Nephron progenitor cell (in vitro differentiated cells): ENCODE data around the gene SLC22A7.
A peak's percentile ranks its signal among the peaks of the same experiment; 100 is the strongest.

Source experiments
- DNase-seq: peaks from one replicate; pipeline ENCODE4 v3.0.0; 2021
- H3K27ac Mint-ChIP-seq: 2 replicates; pipeline ENCODE4 v1.8.0; 2021; ENCODE audit warnings: mild to moderate bottlenecking, moderate library complexity, mixed read lengths
- H3K27me3 Mint-ChIP-seq: 2 replicates; pipeline ENCODE4 v1.8.0; 2021; ENCODE audit warnings: mild to moderate bottlenecking, low read depth, mixed read lengths; ENCODE audit not compliant: poor library complexity
- H3K36me3 Mint-ChIP-seq: 2 replicates; pipeline ENCODE4 v1.8.0; 2021; ENCODE audit warnings: low read depth, mixed read lengths
- H3K4me1 Mint-ChIP-seq: 2 replicates; pipeline ENCODE4 v1.8.0; 2021; ENCODE audit warnings: mixed read lengths
- H3K4me3 Mint-ChIP-seq: 2 replicates; pipeline ENCODE4 v1.8.0; 2021; ENCODE audit warnings: mild to moderate bottlenecking, moderate library complexity, mixed read lengths
- H3K9me3 Mint-ChIP-seq: 2 replicates; pipeline ENCODE4 v1.8.0; 2021; ENCODE audit warnings: mild to moderate bottlenecking, moderate library complexity, mixed read lengths
- CTCF ChIP-seq: fragments of 200-600 bp; sonication (generic); IDR thresholded peaks from 2 replicates; pipeline ENCODE4 v1.5.0; 2021; ENCODE audit warnings: antibody characterized with exemption

Gene SLC22A7

GRCh38 chr6:43297644-43298564 lies at the start of gene SLC22A7:
Gene SLC22A7, plus strand, starts transcription at chr6:43298260. Its CDS starts 99 bp downstream, at chr6:43298359.
- Mint-ChIP-seq H3K27me3 (peaks cover 15% of the 10 kb centered on the region), H3K4me1 (peaks cover 11% of the 10 kb centered on the region), H3K27ac (no peak within 1 kb of the TSS), H3K9me3 (no peaks in the 10 kb centered on the region), H3K4me3 (no peak within 1 kb of the TSS), H3K36me3 (no peaks in the 10 kb centered on the region)
- no peak for DNase-seq
- TF ChIP-seq CTCF = no peak

DNA sequence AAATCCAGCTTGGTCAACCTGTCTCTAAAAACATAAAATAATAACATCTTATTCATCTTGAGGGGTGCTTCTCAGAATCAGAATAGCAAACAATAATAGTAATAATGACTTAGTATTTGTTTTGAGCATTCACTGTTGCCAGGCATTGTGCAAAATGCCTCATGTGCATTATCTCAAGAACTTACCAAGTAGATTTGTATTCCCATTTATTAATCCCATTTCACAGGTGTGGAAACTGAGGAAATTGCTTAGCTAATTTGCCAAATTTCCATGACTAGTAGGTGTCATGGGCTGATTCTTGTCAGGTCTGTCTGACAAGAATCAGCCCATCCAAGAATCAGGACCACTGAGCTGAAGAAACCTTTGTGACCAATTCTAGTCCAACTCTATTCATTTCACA lies 49.3 kb upstream of the SLC22A7 start:
- Mint-ChIP-seq H3K27ac (no peak overlapping the region), H3K4me1 (peaks cover 39% of the 10 kb centered on the region), H3K4me3 (no peak overlapping the region), H3K27me3 (peaks cover 32% of the 10 kb centered on the region), H3K36me3 (no peaks in the 10 kb centered on the region), H3K9me3 (no peaks in the 10 kb centered on the region)
- no peak for DNase-seq
- TF ChIP-seq CTCF = no peak

DNA sequence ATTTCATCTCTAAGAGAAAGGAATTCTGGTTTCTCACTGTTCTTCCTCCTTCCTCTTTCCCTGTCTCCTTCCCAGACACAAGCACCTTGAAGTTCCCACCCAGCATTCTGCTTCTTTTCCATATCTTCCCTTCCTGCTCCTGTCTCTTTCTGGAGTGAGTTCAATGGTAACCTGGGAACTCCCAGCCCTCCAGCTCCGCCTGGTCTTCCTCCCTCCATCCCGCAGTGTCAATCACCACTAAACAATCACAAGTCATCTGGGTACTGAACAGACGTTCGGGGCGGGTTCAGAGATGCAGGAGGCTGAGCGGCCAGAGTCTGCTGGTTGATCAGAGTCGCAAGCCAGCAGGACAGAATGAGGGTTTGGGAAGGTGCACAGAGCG lies 47.1 kb upstream of the SLC22A7 start:
- peak overlapping the region; percentile 3 for H3K27ac Mint-ChIP-seq
- H3K4me1 Mint-ChIP-seq = peaks cover 39% of the 10 kb centered on the region
- H3K9me3 Mint-ChIP-seq = no peaks in the 10 kb centered on the region
- DNase-seq = no peak
- peaks cover 40% of the 10 kb centered on the region for H3K27me3 Mint-ChIP-seq
- H3K4me3 Mint-ChIP-seq = no peak overlapping the region
- H3K36me3 Mint-ChIP-seq = no peaks in the 10 kb centered on the region
- TF ChIP-seq CTCF = no peak

DNA sequence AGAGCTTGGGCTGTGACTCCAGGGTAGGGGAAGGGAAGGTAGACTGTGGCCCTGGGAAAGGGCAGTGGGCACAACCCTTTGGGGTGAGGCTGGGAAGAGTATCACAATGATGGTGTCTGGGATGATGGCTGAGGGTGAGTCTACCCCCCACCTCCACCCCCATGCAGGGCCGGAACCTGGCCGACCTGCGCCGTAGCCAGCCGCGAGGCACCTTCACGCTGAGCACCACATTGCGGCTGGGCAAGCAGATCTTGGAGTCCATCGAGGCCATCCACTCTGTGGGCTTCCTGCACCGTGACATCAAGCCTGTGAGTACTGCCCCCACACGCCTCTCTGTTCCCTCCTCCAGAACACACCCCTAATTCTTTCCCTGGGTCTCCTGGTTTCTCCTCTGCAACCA lies 44.7 kb upstream of the SLC22A7 start:
- H3K27me3 Mint-ChIP-seq = peaks cover 33% of the 10 kb centered on the region
- TF ChIP-seq CTCF = no peak
- DNase-seq = no peak
- H3K9me3 Mint-ChIP-seq = no peaks in the 10 kb centered on the region
- no peak overlapping the region for H3K4me3 Mint-ChIP-seq
- no peak overlapping the region for H3K27ac Mint-ChIP-seq
- H3K4me1 Mint-ChIP-seq = peaks cover 36% of the 10 kb centered on the region
- H3K36me3 Mint-ChIP-seq = no peaks in the 10 kb centered on the region

- H3K36me3 Mint-ChIP-seq = no peaks in the 10 kb centered on the region
- peaks cover 32% of the 10 kb centered on the region for H3K27me3 Mint-ChIP-seq
- no peak overlapping the region for H3K4me3 Mint-ChIP-seq
- peaks cover 36% of the 10 kb centered on the region for H3K4me1 Mint-ChIP-seq
- no peak for DNase-seq
- no peak overlapping the region for H3K27ac Mint-ChIP-seq
- no peaks in the 10 kb centered on the region for H3K9me3 Mint-ChIP-seq
- TF ChIP-seq CTCF = no peak
Measured at GRCh38 chr6:43254138-43254817, 43.8 kb upstream of the SLC22A7 start.
